Measurements from ENCODE around the gene RBBP8NL.

GRCh38 chr20:62413896-62414481, 13.3 kb downstream of the RBBP8NL start:
- TF ChIP-seq POLR2A (IDR thresholded peaks at IDR 0.05; ENCODE audit: low read length) (no peak), RCOR1 (IDR thresholded peaks at IDR 0.05; ENCODE audit: low read depth, low read length) (no peak), MAX (IDR thresholded peaks at IDR 0.05) (no peak), CTCF (IDR thresholded peaks at IDR 0.05) (peak; percentile 26), BCL3 (IDR thresholded peaks at IDR 0.05) (no peak), REST (IDR thresholded peaks at IDR 0.05) (no peak), RAD21 (conservative IDR thresholded peaks at IDR 0.05 in 1 of 2, IDR thresholded peaks at IDR 0.05 in 1 of 2) (no peak), HMGXB4 (CRISPR knock-in tag; IDR thresholded peaks at IDR 0.05; ENCODE audit: borderline replicate concordance) (no peak), MAFK (IDR thresholded peaks at IDR 0.05; ENCODE audit: partially characterized antibody) (no peak), CEBPB (IDR thresholded peaks at IDR 0.05) (no peak), POLR2AphosphoS2 (conservative IDR thresholded peaks at IDR 0.05; ENCODE audit: low read length) (no peak), MYC (IDR thresholded peaks at IDR 0.05; ENCODE audit: borderline replicate concordance, low read length) (no peak), EP300 (IDR thresholded peaks at IDR 0.05) (no peak)
